Astrocyte (in vitro differentiated cells and primary cell): ENCODE measurements around the gene RFC2.

ENCODE experiments used
- EZH2 ChIP-seq: IDR thresholded peaks from 2 replicates; pipeline ENCODE4 v1.6.1; 2012; ENCODE audit warnings: mild to moderate bottlenecking, low read length, inconsistent platforms; ENCODE audit not compliant: insufficient read depth
- TF ChIP-seq, protein P1 (sequence below): IDR thresholded peaks from 2 replicates; pipeline ENCODE4 v1.5.1; 2011; ENCODE audit warnings: low read depth, mild to moderate bottlenecking, inconsistent platforms, low read length, moderate library complexity; ENCODE audit not compliant: insufficient read depth

GRCh38 chr7:74293577-74293908 is 39.3 kb upstream of the RFC2 start:
- TF ChIP-seq EZH2: no peak
- TF ChIP-seq, protein P1, sequence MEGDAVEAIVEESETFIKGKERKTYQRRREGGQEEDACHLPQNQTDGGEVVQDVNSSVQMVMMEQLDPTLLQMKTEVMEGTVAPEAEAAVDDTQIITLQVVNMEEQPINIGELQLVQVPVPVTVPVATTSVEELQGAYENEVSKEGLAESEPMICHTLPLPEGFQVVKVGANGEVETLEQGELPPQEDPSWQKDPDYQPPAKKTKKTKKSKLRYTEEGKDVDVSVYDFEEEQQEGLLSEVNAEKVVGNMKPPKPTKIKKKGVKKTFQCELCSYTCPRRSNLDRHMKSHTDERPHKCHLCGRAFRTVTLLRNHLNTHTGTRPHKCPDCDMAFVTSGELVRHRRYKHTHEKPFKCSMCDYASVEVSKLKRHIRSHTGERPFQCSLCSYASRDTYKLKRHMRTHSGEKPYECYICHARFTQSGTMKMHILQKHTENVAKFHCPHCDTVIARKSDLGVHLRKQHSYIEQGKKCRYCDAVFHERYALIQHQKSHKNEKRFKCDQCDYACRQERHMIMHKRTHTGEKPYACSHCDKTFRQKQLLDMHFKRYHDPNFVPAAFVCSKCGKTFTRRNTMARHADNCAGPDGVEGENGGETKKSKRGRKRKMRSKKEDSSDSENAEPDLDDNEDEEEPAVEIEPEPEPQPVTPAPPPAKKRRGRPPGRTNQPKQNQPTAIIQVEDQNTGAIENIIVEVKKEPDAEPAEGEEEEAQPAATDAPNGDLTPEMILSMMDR: no peak
